GM12891 (cell line): ENCODE measurements around the gene GPR78.

ENCODE experiments used
- DNase-seq: peaks from one replicate; pipeline ENCODE4 v3.0.0; 2011; ENCODE audit warnings: low spot score; ENCODE audit not compliant: insufficient read length
- FAIRE-seq: peaks from 2 replicates; lab custom pipeline; 2011; peaks lifted over from hg19 to GRCh38; lab: Jason Lieb, UNC
- PAX5 ChIP-seq: IDR thresholded peaks from 2 replicates; pipeline ENCODE4 v1.6.1; 2011; ENCODE audit warnings: low read length, moderate library complexity, mild to moderate bottlenecking; ENCODE audit not compliant: insufficient read depth, severe bottlenecking
- POLR2A ChIP-seq: IDR thresholded peaks from 2 replicates; pipeline ENCODE4 v1.6.1; 2011; ENCODE audit warnings: low read depth, low read length, control low read depth
- POLR2AphosphoS5 ChIP-seq: IDR thresholded peaks from 2 replicates; pipeline ENCODE4 v1.6.1; 2011; ENCODE audit warnings: low read depth, low read length, control low read depth
- POU2F2 ChIP-seq: IDR thresholded peaks from 2 replicates; pipeline ENCODE4 v1.6.1; 2011; ENCODE audit warnings: low read depth, mild to moderate bottlenecking, control low read depth, low read length, moderate library complexity
- SPI1 ChIP-seq: IDR thresholded peaks from 2 replicates; pipeline ENCODE4 v1.6.1; 2011; ENCODE audit warnings: low read depth, low read length, control low read depth
- TAF1 ChIP-seq: IDR thresholded peaks from 2 replicates; pipeline ENCODE4 v1.6.1; 2011; ENCODE audit warnings: low read depth, low read length, control low read depth

The GPR78 gene

DNA sequence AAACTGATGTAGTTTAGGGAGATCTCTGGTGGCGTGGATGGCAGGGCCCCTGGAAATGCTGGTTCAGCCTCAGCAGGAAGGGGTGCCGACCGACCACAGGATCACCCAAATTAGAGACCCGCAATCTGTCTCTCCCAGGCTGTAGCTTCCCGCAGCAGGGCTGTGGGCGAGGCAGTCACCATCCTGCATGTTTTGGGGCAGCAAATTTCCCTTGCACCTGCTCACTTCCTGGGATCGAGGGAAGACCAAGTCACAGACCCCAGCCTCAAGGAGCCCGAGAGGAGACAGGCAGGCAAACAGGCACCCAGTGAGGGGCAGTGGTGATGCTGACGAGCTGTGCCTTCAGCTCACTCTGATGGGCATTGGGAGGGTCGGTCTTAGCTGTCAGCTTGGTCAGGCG is 21.2 kb upstream of the GPR78 start:
- TF ChIP-seq POLR2A (no peak), SPI1 (no peak)
- DNase-seq (no peak), FAIRE-seq (no peak)

DNA sequence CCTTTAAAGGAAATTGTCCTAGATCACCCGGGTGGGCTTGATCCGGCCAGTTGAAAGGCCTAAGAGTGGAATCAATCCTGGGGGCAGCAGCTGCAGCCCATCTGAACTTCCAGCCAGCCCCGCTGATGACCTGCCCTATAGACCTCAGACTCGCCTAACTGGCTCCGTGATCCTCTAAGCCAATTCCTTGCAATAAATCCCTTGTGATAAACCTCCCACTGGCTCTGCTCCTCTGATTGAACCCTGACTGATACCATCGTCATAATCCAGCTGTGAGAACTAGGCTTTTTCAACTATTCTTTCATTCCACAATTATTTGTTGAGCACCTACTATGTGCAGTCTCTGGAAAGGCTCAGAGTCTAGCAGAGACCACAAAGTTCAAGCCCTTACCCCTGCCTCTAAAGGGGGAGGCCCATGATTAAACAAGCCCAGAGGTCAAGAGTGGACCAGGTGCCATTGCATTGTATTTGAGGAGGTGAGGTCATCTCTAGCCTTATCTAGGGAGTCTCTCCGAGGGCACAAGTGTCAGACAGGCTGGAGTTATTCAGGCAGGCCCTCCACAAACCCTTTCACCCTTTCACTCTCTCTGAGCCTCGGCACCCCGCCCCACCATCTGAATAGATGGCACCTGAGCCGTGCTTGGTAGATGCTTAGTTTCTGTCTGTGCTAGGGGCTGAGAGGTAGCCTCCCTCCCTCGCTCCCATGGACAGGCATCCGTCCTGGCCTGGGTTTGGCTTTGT is 20.5 kb upstream of the GPR78 start:
- no peak for DNase-seq
- no peak for TF ChIP-seq POU2F2
- FAIRE-seq, result no peak

GRCh38 chr4:8560265-8561047 is 19.7 kb upstream of the GPR78 start:
- FAIRE-seq (no peak), DNase-seq (no peak)
- TF ChIP-seq POLR2AphosphoS5 (no peak), SPI1 (no peak), POU2F2 (no peak), TAF1 (no peak), PAX5 (no peak)

DNA sequence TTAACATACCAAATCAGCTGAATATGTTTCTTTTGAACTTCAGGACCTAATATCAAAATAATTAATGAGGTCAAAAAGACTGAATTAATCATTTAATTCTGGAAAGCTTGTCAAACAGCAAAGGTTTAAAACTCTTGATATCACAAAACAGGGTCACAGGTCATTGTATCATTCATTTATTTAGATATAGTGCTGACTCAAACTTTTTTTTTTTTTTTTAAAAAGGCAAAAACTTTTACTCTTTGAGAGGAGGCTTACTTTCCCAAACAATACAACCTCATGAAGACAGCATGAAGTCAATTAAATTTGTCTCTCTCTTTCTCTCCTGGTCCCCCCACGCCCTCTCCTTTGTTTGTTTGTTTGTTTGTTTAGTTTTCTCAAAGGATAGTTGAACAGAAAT is 15.6 kb upstream of the GPR78 start:
- no peak for TF ChIP-seq POU2F2
- no peak for TF ChIP-seq POLR2A
- TF ChIP-seq SPI1, result no peak
- no peak for TF ChIP-seq TAF1
- no peak for TF ChIP-seq PAX5
- no peak for TF ChIP-seq POLR2AphosphoS5
- no peak for DNase-seq
- no peak for FAIRE-seq

DNA sequence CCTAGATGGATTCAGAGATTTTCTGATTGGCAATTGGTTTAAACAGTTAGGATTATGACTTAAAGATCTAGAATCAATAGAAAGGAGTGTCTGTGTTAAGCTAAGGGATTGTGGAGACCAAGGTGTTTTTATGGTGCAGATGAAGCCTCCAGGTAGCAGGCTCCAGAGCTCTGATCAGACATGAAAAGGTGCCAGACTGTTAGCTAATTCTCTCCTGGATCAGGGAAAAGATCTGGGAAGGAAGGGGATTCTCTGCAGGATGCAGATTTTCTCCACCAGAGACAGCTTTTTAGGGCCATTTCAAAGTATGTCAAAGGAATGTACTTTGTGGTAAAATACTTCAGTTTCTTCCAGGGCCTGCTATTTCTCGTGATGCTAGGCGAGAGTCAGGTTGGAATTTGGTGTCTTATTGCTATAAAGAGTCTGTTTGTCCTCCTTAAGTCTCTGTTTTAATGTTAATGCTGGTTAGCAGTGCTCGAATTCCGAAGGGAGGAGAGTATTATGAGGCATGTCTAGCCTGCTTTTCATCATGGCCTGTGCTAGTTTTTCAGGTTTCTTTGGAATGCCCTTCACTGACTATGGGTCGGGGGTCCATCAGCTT is 12.0 kb upstream of the GPR78 start:
- FAIRE-seq (no peak), DNase-seq (no peak)
- TF ChIP-seq POU2F2, result no peak
- no peak for TF ChIP-seq SPI1
- TF ChIP-seq POLR2A, result no peak
- no peak for TF ChIP-seq PAX5
- TF ChIP-seq TAF1, result no peak

- no peak for TF ChIP-seq POU2F2
- no peak for TF ChIP-seq SPI1
- TF ChIP-seq POLR2AphosphoS5, result no peak
- no peak for TF ChIP-seq TAF1
- no peak for TF ChIP-seq PAX5
- TF ChIP-seq POLR2A, result no peak
- no peak for DNase-seq
- no peak for FAIRE-seq
Observed at GRCh38 chr4:8570201-8570600, 10.0 kb upstream of the GPR78 start.

DNA sequence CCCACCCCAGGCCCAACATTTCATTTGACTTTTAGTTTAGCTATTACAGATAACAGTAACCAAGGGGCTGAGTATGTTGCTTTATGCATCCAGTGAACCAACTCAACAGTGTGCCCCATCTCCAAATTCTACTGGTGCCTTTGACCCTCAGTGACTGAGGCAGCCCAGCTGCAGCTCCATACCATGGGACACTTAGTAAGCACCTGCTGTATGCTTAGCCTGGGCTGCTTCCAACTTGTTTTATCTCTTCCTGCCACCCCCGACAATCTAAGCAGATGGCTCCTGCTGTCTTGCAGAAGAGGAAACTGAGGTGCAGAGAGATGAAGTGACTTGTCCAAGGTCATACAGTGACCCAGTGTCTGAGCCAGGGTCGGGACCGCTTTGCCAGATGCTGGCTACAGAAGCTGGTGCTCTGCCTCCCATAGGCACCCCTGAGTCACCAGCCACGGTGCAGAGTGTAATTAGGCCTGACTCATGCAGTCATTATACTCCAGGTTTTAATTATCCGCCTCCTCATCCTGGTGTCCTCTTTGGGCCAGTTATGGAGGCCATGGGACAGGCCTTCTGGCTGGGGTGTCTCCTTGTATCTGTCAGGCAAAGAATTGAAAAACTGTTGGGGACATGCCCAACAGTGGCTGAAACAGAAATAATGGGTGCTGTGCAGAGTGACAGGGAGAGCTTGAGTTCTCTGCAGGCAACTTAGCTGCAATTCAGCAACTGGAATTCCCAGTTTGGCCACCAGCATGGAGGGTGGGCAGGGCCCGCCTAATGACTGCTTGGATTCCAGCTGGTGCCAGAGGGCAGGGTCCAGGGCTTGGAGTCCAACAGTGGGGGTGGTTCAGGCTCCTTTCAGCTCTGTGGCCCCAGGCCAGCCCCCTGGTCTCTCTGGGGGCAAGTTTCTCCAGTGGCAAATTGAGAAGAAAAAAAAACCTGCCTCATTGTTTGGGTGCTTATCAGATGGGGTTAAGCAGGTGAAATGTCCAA is 8.2 kb upstream of the GPR78 start:
- FAIRE-seq (no peak), DNase-seq (no peak)
- TF ChIP-seq POLR2A, result no peak
- no peak for TF ChIP-seq POLR2AphosphoS5
- TF ChIP-seq TAF1, result no peak

GRCh38 chr4:8573266-8573665 is 6.9 kb upstream of the GPR78 start:
- DNase-seq, result no peak
- TF ChIP-seq TAF1 (no peak), SPI1 (no peak), PAX5 (no peak), POLR2AphosphoS5 (no peak), POLR2A (no peak), POU2F2 (no peak)
- FAIRE-seq, result no peak

GRCh38 chr4:8574796-8575370 is 5.3 kb upstream of the GPR78 start:
- TF ChIP-seq POLR2A (no peak), TAF1 (no peak), SPI1 (no peak), POU2F2 (no peak), PAX5 (no peak), POLR2AphosphoS5 (no peak)
- FAIRE-seq, result no peak
- no peak for DNase-seq
